Common myeloid progenitor, CD34-positive (primary cell): ENCODE results near the gene ALS2CL.

Source experiments
- CTCF ChIA-PET: fragments of 350-600 bp; sonication (Branson Sonifier 250); formaldehyde crosslinking; loops from one replicate; lab custom pipeline; 2021; ENCODE audit warnings: antibody characterized with exemption; lab: Charles Lee
- POLR2A ChIA-PET: fragments of 350-600 bp; sonication (Branson Sonifier 250); formaldehyde crosslinking; loops from one replicate; lab custom pipeline; 2021; ENCODE audit warnings: antibody characterized with exemption; lab: Charles Lee
- DNase-seq, 3 donors: peaks; one replicate each; pipeline versions ENCODE4 v3.0.0 to v3.0.0-alpha.2; 2013
- H3K27ac ChIP-seq, 2 experiments: 1 replicate in 1 of 2; 2 replicates in 1 of 2; pipeline ENCODE4 v1.7.0; 2013; ENCODE audit warnings: inconsistent platforms in 2 of 2, low read length in 2 of 2, mild to moderate bottlenecking in 2 of 2, low read depth in 1 of 2, moderate library complexity in 1 of 2; ENCODE audit not compliant: severe bottlenecking in 2 of 2, insufficient read depth in 1 of 2, poor library complexity in 1 of 2
- H3K27me3 ChIP-seq, 5 experiments: replicated peaks in 2 of 5; 1 replicate in 3 of 5; 2 replicates in 2 of 5; pipeline versions ENCODE4 v1.6.1 to v1.7.0; 2013; ENCODE audit warnings: low read length in 4 of 5, mild to moderate bottlenecking in 2 of 5, moderate library complexity in 2 of 5, inconsistent platforms in 1 of 5; ENCODE audit not compliant: insufficient read depth in 5 of 5, control insufficient read depth in 4 of 5
- H3K36me3 ChIP-seq, 4 experiments: 1 replicate in 2 of 4; 2 replicates in 2 of 4; pipeline versions ENCODE4 v1.6.1 to v1.7.0; 2013; ENCODE audit warnings: low read length in 3 of 4, control low read depth in 1 of 4, mild to moderate bottlenecking in 1 of 4; ENCODE audit not compliant: control insufficient read depth in 4 of 4, insufficient read depth in 4 of 4
- H3K4me1 ChIP-seq, 4 experiments: 1 replicate in 3 of 4; 2 replicates in 1 of 4; pipeline versions ENCODE4 v1.6.1 to v1.7.1; 2013; ENCODE audit warnings: low read length in 3 of 4, mild to moderate bottlenecking in 3 of 4, control low read depth in 1 of 4, inconsistent platforms in 1 of 4, moderate library complexity in 1 of 4; ENCODE audit not compliant: control insufficient read depth in 4 of 4, insufficient read depth in 4 of 4; ENCODE audit errors: control extremely low read depth in 1 of 4
- H3K4me3 ChIP-seq, 7 experiments: 1 replicate in 4 of 7; 2 replicates in 3 of 7; pipeline versions ENCODE4 v1.5.1 to v1.7.0; 2013; ENCODE audit warnings: mild to moderate bottlenecking in 7 of 7, low read length in 6 of 7, moderate library complexity in 6 of 7, inconsistent platforms in 2 of 7, low read depth in 2 of 7, control low read depth in 1 of 7; ENCODE audit not compliant: insufficient read depth in 4 of 7, control insufficient read depth in 1 of 7; ENCODE audit errors: extremely low read depth in 1 of 7
- H3K9me3 ChIP-seq, 5 experiments: 1 replicate in 4 of 5; 2 replicates in 1 of 5; pipeline versions ENCODE4 v1.6.1 to v1.7.1; 2013; ENCODE audit warnings: low read length in 4 of 5, mild to moderate bottlenecking in 2 of 5, inconsistent platforms in 1 of 5, low read depth in 1 of 5, moderate library complexity in 1 of 5; ENCODE audit not compliant: control insufficient read depth in 4 of 5, insufficient read depth in 2 of 5; ENCODE audit errors: control extremely low read depth in 1 of 5
- WGBS: methylation state at CpG from one replicate; pipeline ENCODE4 v1.1.5; 2013; ENCODE audit not compliant: insufficient coverage; 5-methylcytosine and 5-hydroxymethylcytosine counted together

ALS2CL gene

GRCh38 chr3:46714728-46715506 is 21.4 kb upstream of the ALS2CL start:
- POLR2A ChIA-PET = no interaction called here

GRCh38 chr3:46713898-46714552 is 20.5 kb upstream of the ALS2CL start:
- CTCF ChIA-PET = interaction anchor here (1.5 to 3.3 kb wide), 4 partner anchors 13 to 195 kb away, joined by 3 to 16 read pairs (median 6); no protein-coding TSS in a partner anchor
- POLR2A ChIA-PET = no interaction called here
- no peaks in the 10 kb centered on the region for H3K36me3 ChIP-seq
- no peaks in the 10 kb centered on the region for H3K4me1 ChIP-seq
- H3K4me3 ChIP-seq = no peak overlapping the region
- H3K9me3 ChIP-seq = no peaks in the 10 kb centered on the region
- H3K27me3 ChIP-seq = no peaks in the 10 kb centered on the region
- no peak overlapping the region for H3K27ac ChIP-seq
- DNase-seq = no peak
- 97% methylated on average over 19 of the region's 22 CpGs for WGBS

More at GRCh38 chr3:46714728-46715506, 21.4 kb upstream of the ALS2CL start:
- DNase-seq = no peak
- H3K4me3 ChIP-seq = no peak overlapping the region
- H3K4me1 ChIP-seq = no peaks in the 10 kb centered on the region
- WGBS = 93% methylated on average over 9 of the region's 10 CpGs
- H3K36me3 ChIP-seq = no peaks in the 10 kb centered on the region
- no peaks in the 10 kb centered on the region for H3K9me3 ChIP-seq
- CTCF ChIA-PET = interaction anchor here (1.5 to 3.3 kb wide), 5 partner anchors 9 to 194 kb away, joined by 3 to 16 read pairs (median 8); no protein-coding TSS in a partner anchor
- no peaks in the 10 kb centered on the region for H3K27me3 ChIP-seq
- H3K27ac ChIP-seq = no peak overlapping the region

- Histone ChIP-seq H3K27me3 (no peaks in the 10 kb centered on the region), H3K9me3 (no peaks in the 10 kb centered on the region), H3K27ac (no peak overlapping the region), H3K36me3 (no peaks in the 10 kb centered on the region), H3K4me1 (no peaks in the 10 kb centered on the region), H3K4me3 (no peak overlapping the region)
- POLR2A ChIA-PET = no interaction called here
- DNase-seq = no peak
- CTCF ChIA-PET = no interaction called here
- 97% methylated on average over 13 of the region's 14 CpGs for WGBS
Observed at GRCh38 chr3:46713050-46713897, 19.8 kb upstream of the ALS2CL start.

- WGBS = 79% methylated on average over 2 of the region's 13 CpGs
- POLR2A ChIA-PET = no interaction called here
Observed at GRCh38 chr3:46712191-46713049, 18.9 kb upstream of the ALS2CL start.

GRCh38 chr3:46711760-46712159 is 18.3 kb upstream of the ALS2CL start:
- ChIA-PET POLR2A (no interaction called here), CTCF (interaction anchor here (1.0 to 7.8 kb wide), 2 partner anchors 9 to 182 kb away, joined by 4 to 54 read pairs; no protein-coding TSS in a partner anchor)
- Histone ChIP-seq H3K4me1 (no peaks in the 10 kb centered on the region), H3K9me3 (no peaks in the 10 kb centered on the region), H3K4me3 (no peak overlapping the region), H3K27ac (no peak overlapping the region), H3K36me3 (no peaks in the 10 kb centered on the region), H3K27me3 (no peaks in the 10 kb centered on the region)
- WGBS = 89% methylated on average over 5 of the region's 7 CpGs
- DNase-seq = no peak

More at GRCh38 chr3:46712191-46713049, 18.9 kb upstream of the ALS2CL start:
- no peak for DNase-seq
- no peaks in the 10 kb centered on the region for H3K9me3 ChIP-seq
- no peak overlapping the region for H3K27ac ChIP-seq
- no peak overlapping the region for H3K4me3 ChIP-seq
- H3K36me3 ChIP-seq = no peaks in the 10 kb centered on the region
- no peaks in the 10 kb centered on the region for H3K27me3 ChIP-seq
- no peaks in the 10 kb centered on the region for H3K4me1 ChIP-seq
- CTCF ChIA-PET = interaction anchor here (1.0 to 7.8 kb wide), 2 partner anchors 9 to 182 kb away, joined by 4 to 54 read pairs; no protein-coding TSS in a partner anchor

- Histone ChIP-seq H3K36me3 (no peaks in the 10 kb centered on the region), H3K4me3 (no peak overlapping the region), H3K4me1 (no peaks in the 10 kb centered on the region), H3K9me3 (no peaks in the 10 kb centered on the region), H3K27me3 (no peaks in the 10 kb centered on the region), H3K27ac (no peak overlapping the region)
- POLR2A ChIA-PET = no interaction called here
- no peak for DNase-seq
- 96% methylated on average over 2 of the region's 2 CpGs for WGBS
- CTCF ChIA-PET = interaction anchor here (1.0 to 7.8 kb wide), 4 partner anchors 8 to 183 kb away, joined by 3 to 54 read pairs (median 4); partner anchors contain the start of gene MYL3
Observed at GRCh38 chr3:46711305-46711704, 17.8 kb upstream of the ALS2CL start.
